Upper lobe of right lung (tissue), 1 donor: Measurements from ENCODE around the gene GLIPR1L2. TPM values are rescaled to one million over a fixed set of nuclear protein-coding genes. Genes with fewer than 3 reads are reported as not detected.
A peak's percentile ranks its signal among the peaks of the same experiment; 100 is the strongest.
"Not testable (repeated sequence)": the region's sequence is repeated elsewhere in the genome, so short reads cannot be mapped to it uniquely, and the experiment has no call there.

Experiments
- ATAC-seq: fragments of 200-7000 bp; cut with Tn5 transposase; one replicate; pipeline ENCODE4 v1.9.1; 2020; ENCODE audit warnings: mild to moderate bottlenecking, moderate library complexity
- DNase-seq: peaks from one replicate; pipeline ENCODE4 v3.0.0-alpha.2; 2020
- H3K27ac ChIP-seq: fragments of 200-600 bp; one replicate; pipeline ENCODE4 v1.8.0; 2022
- H3K27me3 ChIP-seq: fragments of 200-600 bp; one replicate; pipeline ENCODE4 v1.8.0; 2022; ENCODE audit warnings: mild to moderate bottlenecking
- H3K36me3 ChIP-seq: fragments of 200-600 bp; one replicate; pipeline ENCODE4 v1.8.0; 2022
- H3K4me1 ChIP-seq: fragments of 200-600 bp; one replicate; pipeline ENCODE4 v1.8.0; 2022
- H3K4me3 ChIP-seq: fragments of 200-600 bp; one replicate; pipeline ENCODE4 v1.8.0; 2022; ENCODE audit warnings: mild to moderate bottlenecking
- H3K9me3 ChIP-seq: fragments of 200-600 bp; one replicate; pipeline ENCODE4 v1.8.0; 2022
- intact Hi-C: fragments of 100-400 bp; cut with DNase I; formaldehyde crosslinking; loops from one replicate; pipeline ENCODE4 v1.11.0; 2022
- total RNA-seq: library from RNA; stranded (reverse); fragmentation: NEBNext Ultra II Directional; extraction: Animal tissue kit (Norgen Biotek cat#: 25700); gene quantifications from one replicate; pipeline ENCODE4 v1.2.1, GENCODE V29; 2021
- TF ChIP-seq, protein P1 (sequence below): fragments of 200-600 bp; IDR thresholded peaks from one replicate; pipeline ENCODE4 v1.8.0; 2022; ENCODE audit warnings: antibody characterized with exemption
- donor health status: DM: no; HTN: yes; CAD: no; lungs with severe emphysema.

Gene GLIPR1L2
- total RNA-seq, 1 donor from 2014 or later, result 1.1 TPM

GRCh38 chr12:75432924-75433323 lies 42.0 kb downstream of the GLIPR1L2 start:
- intact Hi-C loops, result no loop called here
- Histone ChIP-seq H3K9me3 (peaks cover under 1% of the 10 kb centered on the region), H3K4me3 (no peak overlapping the region), H3K27ac (no peak overlapping the region), H3K27me3 (no peaks in the 10 kb centered on the region), H3K4me1 (no peaks in the 10 kb centered on the region), H3K36me3 (no peaks in the 10 kb centered on the region)
- TF ChIP-seq, protein P1, sequence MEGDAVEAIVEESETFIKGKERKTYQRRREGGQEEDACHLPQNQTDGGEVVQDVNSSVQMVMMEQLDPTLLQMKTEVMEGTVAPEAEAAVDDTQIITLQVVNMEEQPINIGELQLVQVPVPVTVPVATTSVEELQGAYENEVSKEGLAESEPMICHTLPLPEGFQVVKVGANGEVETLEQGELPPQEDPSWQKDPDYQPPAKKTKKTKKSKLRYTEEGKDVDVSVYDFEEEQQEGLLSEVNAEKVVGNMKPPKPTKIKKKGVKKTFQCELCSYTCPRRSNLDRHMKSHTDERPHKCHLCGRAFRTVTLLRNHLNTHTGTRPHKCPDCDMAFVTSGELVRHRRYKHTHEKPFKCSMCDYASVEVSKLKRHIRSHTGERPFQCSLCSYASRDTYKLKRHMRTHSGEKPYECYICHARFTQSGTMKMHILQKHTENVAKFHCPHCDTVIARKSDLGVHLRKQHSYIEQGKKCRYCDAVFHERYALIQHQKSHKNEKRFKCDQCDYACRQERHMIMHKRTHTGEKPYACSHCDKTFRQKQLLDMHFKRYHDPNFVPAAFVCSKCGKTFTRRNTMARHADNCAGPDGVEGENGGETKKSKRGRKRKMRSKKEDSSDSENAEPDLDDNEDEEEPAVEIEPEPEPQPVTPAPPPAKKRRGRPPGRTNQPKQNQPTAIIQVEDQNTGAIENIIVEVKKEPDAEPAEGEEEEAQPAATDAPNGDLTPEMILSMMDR, result no peak
- no peak for ATAC-seq
- DNase-seq, result no peak

DNA sequence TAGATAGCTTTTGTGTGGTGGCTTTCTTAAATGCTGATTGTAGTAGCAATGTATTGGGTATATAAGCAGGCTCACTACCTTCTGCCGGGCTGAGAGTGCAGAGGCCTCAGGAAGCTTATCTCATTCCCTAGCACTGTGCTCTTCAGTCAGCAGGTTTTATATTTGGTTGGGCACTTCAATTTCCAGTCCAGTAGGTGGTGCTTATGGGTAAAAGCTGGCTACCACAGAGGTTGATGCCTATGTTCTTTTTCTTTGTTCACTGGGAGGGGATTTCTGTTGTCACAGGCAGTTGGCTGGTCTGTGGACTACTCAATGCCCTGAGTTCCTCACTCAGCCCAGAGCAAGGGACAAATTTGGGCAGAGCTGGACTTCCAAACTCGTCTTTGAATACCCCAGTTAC lies 46.7 kb downstream of the GLIPR1L2 start:
- intact Hi-C loops, result no loop called here
- DNase-seq, result no peak
- Histone ChIP-seq H3K27ac (no peak overlapping the region), H3K4me3 (no peak overlapping the region), H3K4me1 (no peaks in the 10 kb centered on the region), H3K9me3 (no peaks in the 10 kb centered on the region), H3K27me3 (no peaks in the 10 kb centered on the region), H3K36me3 (no peaks in the 10 kb centered on the region)
- TF ChIP-seq, protein P1, result peak; percentile 36
- ATAC-seq, result peak; percentile 80

DNA sequence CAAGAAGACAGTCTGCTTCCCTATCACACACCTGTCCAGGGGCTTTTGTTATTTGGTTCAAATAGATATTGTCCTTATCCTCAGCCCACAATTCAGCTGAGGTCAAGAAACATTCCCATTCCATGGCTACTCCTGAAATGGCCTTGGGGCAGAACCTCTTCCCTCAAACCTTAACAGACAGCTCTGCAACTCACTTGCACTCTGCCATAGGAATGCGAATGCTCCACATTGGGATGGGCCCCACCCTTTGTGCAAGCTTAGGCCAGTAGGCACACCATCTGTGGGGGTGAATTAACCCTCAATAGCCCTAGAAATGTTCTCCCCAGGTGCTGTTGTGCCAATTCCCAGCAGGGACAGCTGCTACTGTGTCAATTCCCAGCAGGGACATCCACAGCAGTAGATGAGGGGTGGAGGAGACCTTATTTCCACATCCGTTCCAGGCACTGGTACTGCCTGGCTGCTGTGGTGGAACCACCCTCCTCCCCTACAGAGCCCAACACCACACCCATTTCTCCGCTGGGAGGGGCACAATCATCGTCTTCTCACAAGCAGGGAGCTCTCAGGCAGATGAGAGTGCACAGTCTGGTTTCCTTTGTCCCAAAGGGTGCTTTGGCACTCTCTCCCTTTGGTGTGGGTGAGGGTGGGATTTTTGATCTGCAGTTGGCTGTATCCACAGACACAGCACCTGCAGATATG lies 47.3 kb downstream of the GLIPR1L2 start:
- peak; percentile 50 for ATAC-seq
- Histone ChIP-seq H3K4me3 (no peak overlapping the region), H3K36me3 (no peaks in the 10 kb centered on the region), H3K4me1 (no peaks in the 10 kb centered on the region), H3K9me3 (no peaks in the 10 kb centered on the region), H3K27ac (no peak overlapping the region), H3K27me3 (no peaks in the 10 kb centered on the region)
- DNase-seq, result no peak
- intact Hi-C loops, result no loop called here
- TF ChIP-seq, protein P1, result no peak

DNA sequence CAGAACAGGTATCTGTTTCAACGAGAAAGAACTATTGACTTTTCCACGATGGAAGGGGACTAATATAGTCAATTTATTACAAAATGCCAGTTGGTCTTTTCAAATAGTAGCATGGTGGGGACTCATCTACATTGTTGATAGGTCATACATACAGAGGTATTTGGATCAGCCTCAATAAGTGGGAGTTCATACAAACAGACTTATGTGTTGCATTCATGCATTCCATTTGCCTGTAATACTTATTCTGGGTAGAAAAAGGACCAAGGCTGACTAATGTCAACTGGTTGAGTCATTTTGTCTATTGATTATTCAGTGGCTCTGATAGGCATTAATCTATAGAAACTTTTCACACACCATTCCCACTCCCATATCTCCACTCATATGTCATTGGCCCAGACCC lies 48.2 kb downstream of the GLIPR1L2 start:
- H3K36me3 ChIP-seq, result no peaks in the 10 kb centered on the region
- no peak overlapping the region for H3K27ac ChIP-seq
- DNase-seq (no peak), ATAC-seq (no peak)
- H3K4me1 ChIP-seq, result no peaks in the 10 kb centered on the region
- no peak overlapping the region for H3K4me3 ChIP-seq
- intact Hi-C loops, result no loop called here
- no peaks in the 10 kb centered on the region for H3K9me3 ChIP-seq
- TF ChIP-seq, protein P1, result no peak
- H3K27me3 ChIP-seq, result no peaks in the 10 kb centered on the region

- intact Hi-C loops, result no loop called here
- no peak overlapping the region for H3K27ac ChIP-seq
- H3K27me3 ChIP-seq, result no peaks in the 10 kb centered on the region
- no peak overlapping the region for H3K4me3 ChIP-seq
- no peaks in the 10 kb centered on the region for H3K36me3 ChIP-seq
- TF ChIP-seq, protein P1, result no peak
- no peaks in the 10 kb centered on the region for H3K9me3 ChIP-seq
- ATAC-seq (no peak), DNase-seq (no peak)
- no peaks in the 10 kb centered on the region for H3K4me1 ChIP-seq
Observed at GRCh38 chr12:75439930-75440329, 49.0 kb downstream of the GLIPR1L2 start.

GRCh38 chr12:75441687-75442449 lies 51.0 kb downstream of the GLIPR1L2 start:
- intact Hi-C loops, H3K4me3 ChIP-seq, ATAC-seq, H3K27ac ChIP-seq, H3K9me3 ChIP-seq, DNase-seq, H3K27me3 ChIP-seq, H3K4me1 ChIP-seq, H3K36me3 ChIP-seq: not testable (repeated sequence)

DNA sequence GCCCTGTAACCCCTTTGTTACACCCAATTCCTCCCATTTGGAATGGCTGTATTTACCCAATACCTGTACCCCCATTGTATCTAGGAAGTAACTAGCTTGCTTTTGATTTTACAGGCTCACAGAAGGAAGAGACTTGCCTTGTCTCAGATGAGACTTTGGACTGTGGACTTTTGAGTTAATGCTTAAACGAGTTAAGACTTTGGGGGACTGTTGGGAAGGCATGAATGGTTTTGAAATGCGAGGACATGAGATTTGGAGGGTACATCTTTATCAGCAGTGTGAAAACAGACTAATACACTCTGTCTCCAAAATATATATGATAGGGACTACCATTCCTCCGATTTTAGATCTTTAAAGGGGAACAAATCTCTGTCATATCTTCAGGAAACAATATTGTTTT lies 51.6 kb downstream of the GLIPR1L2 start:
- ATAC-seq, H3K36me3 ChIP-seq, intact Hi-C loops: not testable (repeated sequence)

More for the DNA sequence above, 51.6 kb downstream of the GLIPR1L2 start:
- H3K27ac ChIP-seq, H3K9me3 ChIP-seq, H3K4me3 ChIP-seq, H3K4me1 ChIP-seq, H3K27me3 ChIP-seq, DNase-seq: not testable (repeated sequence)
